Progenitor cell of endocrine pancreas (in vitro differentiated cells): ENCODE results near the gene HNRNPU. TPM values are rescaled to one million over a fixed set of nuclear protein-coding genes. Genes with fewer than 3 reads are reported as not detected.

Experiments used
- DNase-seq: peaks from one replicate; pipeline ENCODE4 v3.0.0; 2021; ENCODE audit warnings: low spot score; ENCODE audit not compliant: unreplicated experiment
- H3K27ac Mint-ChIP-seq: 2 replicates; pipeline ENCODE4 v1.8.0; 2021; ENCODE audit warnings: mild to moderate bottlenecking, moderate library complexity, mixed read lengths
- H3K27me3 Mint-ChIP-seq: 2 replicates; pipeline ENCODE4 v1.8.0; 2021; ENCODE audit warnings: mixed read lengths
- H3K36me3 Mint-ChIP-seq: 2 replicates; pipeline ENCODE4 v1.8.0; 2022; ENCODE audit warnings: mixed read lengths; ENCODE audit not compliant: insufficient read depth
- H3K4me1 Mint-ChIP-seq: 2 replicates; pipeline ENCODE4 v1.8.0; 2021; ENCODE audit warnings: low read depth, mixed read lengths
- H3K4me3 Mint-ChIP-seq: 2 replicates; pipeline ENCODE4 v1.8.0; 2021; ENCODE audit warnings: low read depth, mild to moderate bottlenecking, moderate library complexity, mixed read lengths
- H3K9me3 Mint-ChIP-seq: 2 replicates; pipeline ENCODE4 v1.8.0; 2021; ENCODE audit warnings: low read depth, mixed read lengths
- total RNA-seq: library from RNA; stranded (reverse); gene quantifications from 2 replicates; pipeline ENCODE4 v1.2.1, GENCODE V29; 2021
- TF ChIP-seq, protein P1 (sequence below): fragments of 200-600 bp; sonication (generic); IDR thresholded peaks from one replicate; pipeline ENCODE4 v1.5.0; 2021; ENCODE audit warnings: antibody characterized with exemption, mild to moderate bottlenecking; ENCODE audit not compliant: unreplicated experiment

Gene HNRNPU
- total RNA-seq, 1 donor from 2014 or later: 526 TPM

DNA sequence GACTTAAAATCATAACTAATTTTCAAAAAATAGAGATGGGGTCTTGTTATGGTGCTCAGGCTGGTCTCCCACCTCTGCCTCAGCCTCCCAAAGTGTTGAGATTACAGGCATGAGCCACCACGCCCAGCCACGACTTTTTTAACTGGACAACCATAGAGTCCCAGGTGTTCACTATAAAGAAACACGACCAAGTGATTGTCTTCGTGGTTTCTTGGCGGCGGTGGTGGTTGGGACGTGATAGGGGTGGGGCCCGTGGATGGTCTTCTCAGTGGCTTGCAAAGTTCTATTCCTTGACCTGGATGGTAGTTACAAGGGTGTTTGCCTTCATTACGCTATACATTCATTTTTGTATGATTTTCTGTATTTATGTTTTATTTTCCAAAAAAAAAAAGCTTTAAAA is 63.5 kb downstream of the HNRNPU start:
- no peak for DNase-seq
- Mint-ChIP-seq H3K27me3 (no peaks in the 10 kb centered on the region), H3K4me3 (no peak overlapping the region), H3K36me3 (no peaks in the 10 kb centered on the region), H3K4me1 (peaks cover 6% of the 10 kb centered on the region), H3K27ac (no peak overlapping the region), H3K9me3 (no peaks in the 10 kb centered on the region)
- TF ChIP-seq, protein P1, sequence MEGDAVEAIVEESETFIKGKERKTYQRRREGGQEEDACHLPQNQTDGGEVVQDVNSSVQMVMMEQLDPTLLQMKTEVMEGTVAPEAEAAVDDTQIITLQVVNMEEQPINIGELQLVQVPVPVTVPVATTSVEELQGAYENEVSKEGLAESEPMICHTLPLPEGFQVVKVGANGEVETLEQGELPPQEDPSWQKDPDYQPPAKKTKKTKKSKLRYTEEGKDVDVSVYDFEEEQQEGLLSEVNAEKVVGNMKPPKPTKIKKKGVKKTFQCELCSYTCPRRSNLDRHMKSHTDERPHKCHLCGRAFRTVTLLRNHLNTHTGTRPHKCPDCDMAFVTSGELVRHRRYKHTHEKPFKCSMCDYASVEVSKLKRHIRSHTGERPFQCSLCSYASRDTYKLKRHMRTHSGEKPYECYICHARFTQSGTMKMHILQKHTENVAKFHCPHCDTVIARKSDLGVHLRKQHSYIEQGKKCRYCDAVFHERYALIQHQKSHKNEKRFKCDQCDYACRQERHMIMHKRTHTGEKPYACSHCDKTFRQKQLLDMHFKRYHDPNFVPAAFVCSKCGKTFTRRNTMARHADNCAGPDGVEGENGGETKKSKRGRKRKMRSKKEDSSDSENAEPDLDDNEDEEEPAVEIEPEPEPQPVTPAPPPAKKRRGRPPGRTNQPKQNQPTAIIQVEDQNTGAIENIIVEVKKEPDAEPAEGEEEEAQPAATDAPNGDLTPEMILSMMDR: no peak

Other genes starting within 250 kb of the HNRNPU start
- 32.7 and 33.0 TPM in 2 replicates for gene DESI2, start 211.4 kb downstream of the HNRNPU start, total RNA-seq
- 31.0 and 31.8 TPM in 2 replicates for gene COX20, start 28.9 kb downstream of the HNRNPU start, total RNA-seq